GM18498 (cell line): ENCODE results near the gene KRT34.
"Not testable (repeated sequence)": the region's sequence is repeated elsewhere in the genome, so short reads cannot be mapped to it uniquely, and the experiment has no call there.

Experiments
- ATAC-seq: cut with Tn5 transposase; IDR thresholded peaks from one replicate; pipeline ENCODE4 v1.9.1; 2021; ENCODE audit warnings: mild to moderate bottlenecking, moderate library complexity; ENCODE audit not compliant: unreplicated experiment

KRT34 gene

DNA sequence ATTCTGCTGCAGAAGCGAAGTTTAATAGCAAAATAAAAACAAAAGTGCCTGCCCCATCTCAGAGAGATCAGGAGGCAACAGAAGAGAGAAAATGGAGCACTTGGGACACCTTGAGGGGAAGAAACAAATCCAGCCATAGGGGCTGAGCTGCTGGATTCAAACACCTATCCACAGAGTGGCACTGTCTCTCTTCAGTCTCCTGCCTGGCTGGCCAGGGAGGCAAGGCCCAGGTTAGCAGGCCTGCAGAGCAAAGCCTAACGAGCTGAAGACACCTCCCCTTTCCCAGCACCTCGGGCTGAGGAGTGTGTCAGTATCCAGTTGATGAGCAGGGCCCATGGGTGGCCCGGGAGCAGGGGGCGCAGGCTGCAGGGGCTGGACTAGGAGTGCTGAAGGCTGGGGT lies 24.1 kb upstream of the KRT34 start:
- ATAC-seq, result no peak

DNA sequence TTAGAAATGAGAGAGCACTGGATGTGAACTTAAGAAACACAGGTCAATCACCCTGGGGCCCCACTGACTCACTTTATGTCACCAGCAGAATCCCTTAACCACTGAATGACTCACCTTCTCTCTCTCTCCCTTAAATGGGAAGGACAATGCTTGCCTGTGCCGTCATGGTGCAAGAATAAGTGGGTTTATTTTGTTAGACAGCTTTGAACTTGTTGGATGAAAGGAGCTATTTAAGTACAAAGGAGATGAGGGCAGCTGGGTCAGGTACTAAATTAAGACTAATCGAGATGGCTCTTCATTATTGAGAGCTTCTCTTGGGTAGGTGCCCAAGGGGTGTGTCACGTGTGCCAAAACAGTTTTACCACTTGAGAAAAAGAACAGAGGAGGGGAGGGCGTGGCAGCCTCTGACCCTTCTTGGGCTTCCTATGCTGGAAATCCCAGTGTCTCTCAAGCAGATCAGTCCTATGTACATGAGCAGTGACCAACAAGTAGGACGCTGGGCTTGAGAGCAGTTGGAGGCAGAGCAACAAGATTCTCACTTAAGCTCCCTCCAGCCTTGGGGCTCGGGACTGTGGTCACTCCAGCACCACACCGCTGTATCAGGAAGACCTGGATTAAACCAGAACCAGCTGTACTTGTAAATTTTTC lies 22.0 kb upstream of the KRT34 start:
- ATAC-seq, result no peak

DNA sequence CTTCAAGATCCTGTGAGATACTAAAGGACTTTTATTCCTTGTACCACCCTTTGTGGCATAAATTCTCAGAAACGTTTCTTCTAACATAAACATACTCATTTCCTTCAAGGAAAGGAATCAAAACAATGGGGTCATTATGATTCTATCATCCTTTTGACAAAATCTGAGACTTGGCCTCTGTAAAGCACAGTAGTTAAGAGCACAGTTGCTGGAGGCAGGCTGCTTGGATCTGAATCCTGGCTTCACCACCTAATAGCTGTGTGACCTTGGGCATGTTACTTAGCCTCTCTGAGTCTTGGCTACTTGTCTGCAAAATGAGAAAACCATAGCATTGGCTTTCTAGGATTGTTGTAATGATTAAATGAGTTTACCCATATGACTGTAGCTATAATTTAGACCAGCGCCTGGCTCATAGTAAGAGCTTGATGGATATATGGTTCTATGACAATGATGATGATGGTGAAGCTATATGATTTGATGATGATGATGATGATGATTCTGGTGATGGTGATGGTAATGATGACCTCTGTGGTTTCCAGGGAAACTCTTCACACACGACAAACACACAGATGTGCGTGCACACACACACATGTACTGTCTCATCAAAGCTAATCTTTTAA lies 21.4 kb upstream of the KRT34 start:
- ATAC-seq, result no peak

DNA sequence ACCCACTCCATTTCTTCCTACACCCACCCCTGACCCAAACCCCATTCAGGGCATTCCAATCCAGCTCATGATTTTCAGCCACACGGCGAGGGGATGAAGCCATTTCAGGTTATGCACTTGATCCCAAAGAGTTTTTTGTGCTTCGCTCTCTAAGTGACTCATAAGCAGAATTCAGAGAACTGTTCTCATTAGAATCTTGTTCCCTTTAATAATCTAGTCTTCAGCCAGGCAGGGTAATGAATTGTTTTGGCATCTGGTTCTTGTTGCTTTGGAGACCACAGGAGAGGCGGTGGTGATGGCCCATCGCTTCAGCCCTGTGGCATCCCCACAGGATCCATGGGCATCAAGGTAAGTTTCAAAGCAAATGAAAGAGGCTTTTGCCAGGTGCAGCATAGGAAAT lies 20.1 kb upstream of the KRT34 start:
- ATAC-seq, result no peak

DNA sequence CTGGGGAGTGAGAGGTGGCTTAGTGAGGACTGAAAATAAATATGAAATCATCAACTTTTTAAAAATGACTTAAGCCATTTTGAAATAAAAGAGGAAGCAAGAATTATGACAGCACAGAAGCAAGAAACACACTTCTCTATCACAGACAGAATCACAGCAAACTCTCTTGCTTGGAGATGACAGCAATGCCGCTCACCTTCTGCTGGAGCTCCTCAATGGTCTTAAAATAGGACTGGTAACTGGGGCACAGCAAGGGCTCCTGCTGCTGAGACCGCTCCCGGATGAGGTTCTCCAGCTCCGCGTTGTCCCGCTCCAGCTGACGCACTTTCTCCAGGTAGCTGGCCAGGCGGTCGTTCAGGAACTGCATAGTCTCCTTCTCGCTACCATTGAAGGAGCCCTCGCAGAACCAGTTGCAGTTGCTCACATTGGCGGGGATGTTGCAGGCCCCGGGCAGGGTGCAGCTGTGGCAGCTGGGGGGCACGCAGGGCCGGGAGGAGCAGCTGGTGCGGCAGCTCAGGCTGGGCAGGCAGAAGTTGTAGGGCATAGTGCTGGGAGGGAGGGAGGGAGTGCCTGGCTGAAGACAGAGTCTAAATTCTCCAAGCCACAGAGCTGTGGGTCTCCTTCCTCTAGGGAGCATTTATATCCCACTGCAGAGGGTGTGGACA lies 15.0 kb upstream of the KRT34 start, which contains the start of gene KRT31:
KRT31 (minus strand) TSS at position 613 of the 665 bp plus-strand sequence; CDS start at position 544, 69 bp downstream.
- no peak for ATAC-seq

DNA sequence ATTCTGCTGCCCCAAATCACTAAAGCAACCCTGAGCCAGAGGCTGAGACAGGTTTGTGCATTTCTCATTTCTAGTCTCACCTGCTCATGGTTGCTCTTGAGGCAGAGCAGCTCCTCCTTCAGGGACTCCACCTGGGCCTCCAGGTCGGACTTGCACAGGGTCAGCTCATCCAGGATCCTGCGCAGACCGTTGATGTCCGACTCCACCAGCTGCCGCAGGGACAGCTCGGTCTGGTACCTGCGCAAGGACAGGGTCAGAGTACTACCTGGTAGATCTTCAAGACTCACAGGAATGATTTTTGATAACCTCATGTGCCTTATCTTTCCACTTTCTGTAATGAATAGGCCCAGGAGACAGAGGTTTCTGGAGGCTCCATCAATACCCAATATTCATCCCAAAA lies 14.2 kb upstream of the KRT34 start:
- ATAC-seq, result no peak

DNA sequence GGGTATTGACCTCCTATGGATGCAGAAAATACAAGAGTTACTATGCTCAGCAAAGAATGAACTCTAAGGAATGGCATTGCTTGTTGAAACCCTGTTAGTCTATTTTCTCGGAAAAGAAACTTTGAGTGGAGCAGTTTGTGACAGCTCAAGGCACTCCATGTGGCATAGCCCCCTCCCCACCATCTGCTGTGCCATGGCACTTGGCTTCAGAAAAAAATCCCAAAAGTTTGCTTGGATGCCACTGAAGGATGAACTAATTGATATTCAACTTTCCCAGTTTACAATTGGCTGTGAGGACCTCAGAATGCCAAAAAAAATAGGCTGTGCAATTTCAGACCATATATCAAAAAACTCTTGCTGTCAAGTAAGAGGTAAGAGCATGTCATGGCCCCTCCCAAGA lies 13.5 kb upstream of the KRT34 start:
- ATAC-seq, result no peak

DNA sequence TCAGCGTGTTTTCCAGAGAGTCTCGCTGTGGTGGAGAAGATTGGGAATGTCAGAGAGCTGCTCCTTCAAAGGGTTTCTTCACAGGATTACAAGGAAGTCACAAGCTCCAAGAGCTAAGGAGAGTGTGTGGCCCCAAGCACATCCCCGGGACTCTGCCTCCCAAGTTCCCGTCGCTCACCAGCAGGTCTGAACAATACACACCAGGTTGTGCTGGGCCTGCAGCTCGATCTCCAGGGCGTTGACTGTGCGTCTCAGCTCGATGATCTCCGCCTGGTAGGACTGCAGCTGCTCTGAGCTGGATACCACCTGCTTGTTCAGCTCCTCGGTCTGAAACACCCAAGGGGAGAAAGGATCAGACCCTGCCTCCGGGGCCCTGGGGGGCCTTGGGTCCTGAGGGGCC lies 12.9 kb upstream of the KRT34 start:
- ATAC-seq, result not testable (repeated sequence)

DNA sequence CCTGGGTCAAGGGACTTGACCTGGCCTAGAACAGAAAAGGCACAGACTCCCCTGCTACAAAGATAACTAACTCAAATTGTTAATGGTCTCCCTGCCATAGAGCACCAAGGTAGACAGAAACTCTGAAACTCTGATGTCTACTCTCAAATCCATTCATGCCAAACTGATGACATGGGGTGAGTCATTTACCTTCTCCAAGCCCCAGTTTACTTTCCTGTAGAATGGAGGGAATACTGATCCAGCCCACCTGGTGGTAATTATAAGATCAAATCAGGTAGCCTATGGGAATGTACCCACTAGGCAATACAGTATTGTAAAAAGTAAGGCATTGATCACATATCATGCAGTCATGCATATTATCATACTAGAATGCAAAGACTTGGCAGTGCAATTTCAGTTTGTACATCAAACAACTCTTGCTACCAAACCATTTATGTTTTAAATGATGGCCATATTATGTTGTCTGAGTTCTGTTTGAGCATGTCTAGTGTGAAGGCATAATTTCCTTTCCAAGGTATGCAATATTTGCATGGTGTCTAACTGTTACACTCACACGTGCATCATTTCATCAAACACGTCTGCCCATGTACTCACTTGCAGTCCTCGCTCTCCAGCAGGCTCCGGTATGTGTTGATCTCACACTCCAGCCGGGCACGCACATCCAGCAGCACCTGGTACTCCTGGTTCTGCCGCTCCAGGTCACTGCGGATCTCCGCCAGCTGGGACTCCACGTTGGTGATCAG lies 12.3 kb upstream of the KRT34 start:
- ATAC-seq, result no peak

DNA sequence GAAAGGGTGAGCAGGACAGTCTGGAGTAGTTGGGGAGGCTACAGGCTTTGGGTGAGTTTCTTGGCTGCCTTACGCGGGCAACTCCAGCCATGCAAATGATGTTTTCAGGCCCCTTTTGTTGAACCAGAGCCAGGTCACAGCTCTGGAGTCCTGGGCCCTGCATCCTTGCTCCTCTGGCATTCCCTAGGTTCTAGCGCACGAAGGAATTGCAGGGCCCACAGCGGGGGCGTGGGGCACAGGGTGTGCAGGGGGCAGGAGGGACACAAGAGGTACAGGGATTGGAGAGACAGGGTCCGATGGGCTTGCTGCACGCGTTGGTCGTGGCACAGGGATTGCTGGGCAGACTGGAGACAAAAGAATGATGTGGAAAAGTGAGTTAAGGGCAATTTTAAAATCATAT lies 11.7 kb upstream of the KRT34 start:
- ATAC-seq, result no peak

DNA sequence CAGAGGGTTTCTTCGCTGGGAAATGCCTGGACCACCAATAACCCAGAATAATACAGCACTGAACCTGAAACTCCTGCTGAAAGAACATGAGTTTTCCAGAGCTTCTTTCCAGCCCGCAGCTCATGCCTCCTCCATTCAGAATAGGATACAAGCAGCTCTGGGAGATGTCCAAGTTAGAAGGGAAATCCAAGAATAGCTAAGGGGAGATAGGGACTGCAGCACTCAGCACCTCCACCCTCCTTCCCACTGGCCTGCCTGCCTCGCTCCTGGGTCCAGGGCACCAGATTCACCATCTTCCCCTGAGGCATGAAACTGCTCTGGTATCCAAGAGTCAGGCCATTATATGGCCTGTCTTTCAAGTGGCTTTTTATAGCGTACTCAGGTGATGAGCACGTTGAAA lies 11.2 kb upstream of the KRT34 start:
- ATAC-seq, result no peak

DNA sequence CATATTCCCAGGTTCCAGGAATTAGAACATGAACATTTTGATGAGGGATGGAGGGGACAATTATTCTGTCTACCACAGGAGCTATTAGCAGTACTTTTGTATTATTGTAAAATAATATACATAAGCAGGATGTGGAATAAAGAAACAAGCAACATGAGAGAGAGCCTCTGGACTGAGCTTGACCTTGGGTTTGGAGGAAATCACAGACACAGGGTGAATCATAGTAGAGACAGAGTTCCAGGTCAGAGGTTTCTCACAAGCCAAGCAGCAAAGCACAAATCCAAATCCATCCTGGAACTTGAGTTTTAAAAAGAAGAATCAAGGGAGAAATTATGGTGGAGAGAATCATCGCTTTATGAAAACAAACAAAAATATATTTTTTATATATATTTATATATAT lies 10.2 kb upstream of the KRT34 start:
- no peak for ATAC-seq

DNA sequence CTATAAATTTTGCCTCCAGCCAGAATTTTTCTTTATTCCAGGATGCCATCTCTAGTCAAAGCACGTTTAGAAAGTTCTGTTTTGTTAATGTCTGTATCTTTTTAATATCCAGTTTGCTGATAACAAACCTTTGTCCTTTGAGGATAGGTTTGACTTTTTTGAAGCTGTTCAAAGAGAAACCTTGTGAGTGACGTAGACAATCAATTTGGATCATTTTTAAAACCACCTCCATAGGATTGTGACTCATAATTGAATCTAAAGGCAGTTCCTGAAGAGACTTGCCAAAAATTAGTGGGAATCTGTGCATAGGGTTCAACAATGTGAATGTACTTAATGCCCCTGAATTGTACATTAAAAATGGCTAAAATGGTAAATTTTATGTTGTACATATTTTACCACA lies 9.4 kb upstream of the KRT34 start:
- ATAC-seq, result no peak

DNA sequence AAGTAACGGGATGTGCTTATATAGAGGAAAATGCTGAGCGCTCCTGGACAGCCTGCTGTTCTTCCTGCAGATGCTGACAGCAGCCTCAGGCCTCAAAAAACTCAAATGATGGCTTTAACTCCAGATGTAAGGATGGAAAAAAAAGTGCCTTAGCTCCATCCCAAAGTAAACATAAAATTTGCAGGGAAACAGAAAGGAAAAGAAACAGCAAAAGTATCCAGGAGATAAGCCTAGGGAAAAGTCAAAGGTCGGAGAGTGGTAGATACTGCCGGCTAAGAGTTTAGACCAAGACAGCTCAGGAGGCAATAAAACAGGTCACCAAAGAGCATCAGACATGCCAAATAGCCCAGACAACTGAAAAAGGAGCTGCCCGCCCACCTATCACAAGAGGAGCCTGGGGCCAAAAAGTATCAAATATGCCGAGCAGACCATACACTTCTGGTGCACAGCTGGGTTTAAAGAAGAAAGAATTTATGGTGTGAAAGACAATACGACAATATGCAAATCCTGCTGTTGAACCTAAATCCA lies 8.4 kb upstream of the KRT34 start:
- ATAC-seq, result no peak

DNA sequence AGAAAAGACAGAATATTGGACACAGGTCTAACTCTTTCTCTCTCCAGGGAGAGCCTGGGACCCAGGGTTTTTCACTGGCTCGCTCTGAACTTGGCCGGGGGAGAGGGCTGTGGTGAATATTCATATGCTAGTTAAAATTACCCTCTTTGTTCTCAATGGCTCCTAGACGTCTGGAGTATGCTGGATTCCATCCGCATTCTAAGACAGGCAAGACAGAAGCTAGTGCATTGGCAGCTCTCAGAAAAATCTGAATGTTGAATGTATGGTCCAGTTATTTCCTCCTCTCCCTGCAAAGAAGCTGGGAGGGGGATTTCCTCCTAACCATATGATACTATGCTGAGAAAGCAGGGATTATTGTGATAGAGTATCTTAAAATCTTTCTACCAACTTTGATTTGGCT lies 5.6 kb upstream of the KRT34 start:
- ATAC-seq, result no peak

DNA sequence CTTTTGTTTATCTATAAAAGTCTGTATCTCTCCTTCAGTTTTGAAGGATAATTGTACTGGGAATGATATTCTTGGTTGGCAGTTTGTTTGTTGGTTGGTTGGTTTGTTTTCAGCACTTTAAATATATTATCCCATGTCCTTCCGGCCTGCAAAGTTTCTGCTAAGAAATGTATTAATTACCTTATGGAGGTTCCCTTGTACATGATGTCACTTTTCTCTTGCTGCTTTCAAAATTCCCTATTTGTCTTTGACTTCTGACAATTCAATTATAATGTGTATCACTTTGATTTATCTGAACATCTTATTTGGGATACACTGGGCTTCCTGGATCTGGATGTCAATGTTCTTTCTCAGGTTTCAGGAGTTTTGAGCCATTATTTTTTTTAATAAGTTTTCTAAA lies 4.1 kb upstream of the KRT34 start:
- ATAC-seq, result no peak

DNA sequence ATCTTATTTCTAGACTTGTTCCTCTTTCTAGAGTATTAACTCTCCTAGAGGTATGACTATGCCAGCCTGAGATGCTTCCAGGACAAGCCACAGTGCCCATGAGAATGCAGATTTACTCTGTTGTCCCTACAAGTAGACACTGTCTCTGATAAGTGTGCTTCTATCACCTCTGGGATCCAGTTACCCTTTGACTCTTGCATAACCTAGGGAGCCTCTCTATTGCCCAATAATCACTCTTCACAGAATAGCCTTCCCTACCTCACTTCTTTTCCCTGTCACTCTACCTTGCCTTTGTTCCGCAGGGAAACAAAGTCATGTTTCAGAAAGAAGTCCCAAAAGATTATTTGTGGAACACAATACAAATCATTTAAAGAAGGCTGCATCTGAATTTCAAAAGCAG lies 1.6 kb upstream of the KRT34 start:
- no peak for ATAC-seq

DNA sequence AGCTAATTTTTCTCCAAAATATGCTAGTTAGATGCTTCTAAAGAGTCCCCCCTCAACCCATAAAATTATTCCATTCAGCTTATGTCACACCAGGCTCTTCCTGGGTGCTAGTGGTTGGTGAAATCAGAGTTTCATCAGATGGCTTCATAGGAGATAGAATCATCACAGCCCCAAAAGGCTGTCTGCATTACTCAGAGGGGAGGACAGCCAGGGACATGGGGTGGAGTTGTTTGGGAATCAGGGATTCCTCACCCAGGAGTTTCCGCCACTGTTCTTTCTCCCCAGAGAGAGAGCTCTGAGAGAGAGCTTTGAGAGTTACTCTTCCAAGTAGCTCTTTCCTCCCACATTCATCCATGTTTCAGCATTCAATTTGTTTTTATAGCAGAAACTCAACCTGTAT lies 288 bp upstream of the KRT34 start:
- ATAC-seq, result no peak

DNA sequence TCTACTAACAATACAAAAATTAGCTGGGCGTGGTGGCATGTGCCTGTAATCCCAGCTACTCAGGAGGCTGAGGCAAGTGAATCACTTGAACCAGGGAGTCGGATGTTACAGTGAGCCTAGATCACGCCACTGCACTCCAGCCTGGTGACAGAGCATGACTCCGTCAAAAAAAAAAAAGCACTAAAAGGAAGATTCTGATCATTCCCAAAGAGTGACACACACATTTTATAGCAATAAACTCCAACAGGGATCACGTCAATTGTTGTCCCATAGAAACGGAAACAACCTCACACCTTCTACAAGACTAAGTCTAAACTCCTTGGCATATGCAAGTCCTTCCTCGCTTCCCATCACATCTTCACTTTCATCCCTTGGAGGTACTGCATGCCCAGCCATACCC lies 2.0 kb downstream of the KRT34 start:
- ATAC-seq, result not testable (repeated sequence)

DNA sequence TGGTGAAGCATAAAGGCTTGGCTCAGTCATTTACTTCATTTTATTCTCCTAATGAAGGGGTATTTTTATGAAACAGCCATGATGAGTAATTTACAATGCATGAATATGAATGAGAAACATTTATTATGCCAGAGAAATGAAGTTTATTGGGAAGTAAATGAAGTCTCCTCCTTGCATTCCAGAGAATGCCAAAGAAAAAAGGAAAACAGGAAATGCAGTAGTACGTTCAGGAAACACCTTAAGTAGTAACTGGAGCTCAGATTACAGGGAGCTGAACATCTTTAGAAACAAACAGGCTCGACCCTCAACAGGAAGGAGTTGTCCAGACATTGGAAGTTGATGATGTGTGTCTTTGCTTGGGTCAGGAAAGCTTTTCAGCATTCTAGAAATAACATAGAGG lies 4.6 kb downstream of the KRT34 start:
- ATAC-seq, result no peak

DNA sequence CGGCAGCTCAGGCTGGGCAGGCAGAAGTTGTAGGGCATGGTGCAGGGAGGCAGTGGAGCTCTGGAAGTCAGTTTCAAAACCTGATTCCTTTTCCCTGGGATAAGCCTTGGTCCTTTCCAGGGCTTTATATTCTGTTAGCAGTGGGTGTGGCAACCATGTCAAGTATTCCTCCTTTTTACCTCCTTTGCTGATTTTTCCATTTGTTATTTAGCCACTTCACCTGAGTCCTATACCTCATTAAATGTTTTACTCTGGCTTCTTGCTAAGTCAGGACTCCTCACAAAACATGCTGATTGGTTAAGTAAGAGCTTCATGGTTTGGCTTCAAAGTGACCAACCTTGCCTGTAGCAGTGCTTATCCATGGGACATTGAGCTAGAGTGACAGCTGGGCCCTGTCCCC lies 12.4 kb downstream of the KRT34 start, which contains the start of gene KRT33B:
KRT33B (minus strand) TSS at position 101 of the 400 bp plus-strand sequence; CDS start at position 38, 63 bp downstream.
- ATAC-seq, result no peak
